Measurements from ENCODE around the gene UNC45B.

- TF ChIP-seq, protein P1, sequence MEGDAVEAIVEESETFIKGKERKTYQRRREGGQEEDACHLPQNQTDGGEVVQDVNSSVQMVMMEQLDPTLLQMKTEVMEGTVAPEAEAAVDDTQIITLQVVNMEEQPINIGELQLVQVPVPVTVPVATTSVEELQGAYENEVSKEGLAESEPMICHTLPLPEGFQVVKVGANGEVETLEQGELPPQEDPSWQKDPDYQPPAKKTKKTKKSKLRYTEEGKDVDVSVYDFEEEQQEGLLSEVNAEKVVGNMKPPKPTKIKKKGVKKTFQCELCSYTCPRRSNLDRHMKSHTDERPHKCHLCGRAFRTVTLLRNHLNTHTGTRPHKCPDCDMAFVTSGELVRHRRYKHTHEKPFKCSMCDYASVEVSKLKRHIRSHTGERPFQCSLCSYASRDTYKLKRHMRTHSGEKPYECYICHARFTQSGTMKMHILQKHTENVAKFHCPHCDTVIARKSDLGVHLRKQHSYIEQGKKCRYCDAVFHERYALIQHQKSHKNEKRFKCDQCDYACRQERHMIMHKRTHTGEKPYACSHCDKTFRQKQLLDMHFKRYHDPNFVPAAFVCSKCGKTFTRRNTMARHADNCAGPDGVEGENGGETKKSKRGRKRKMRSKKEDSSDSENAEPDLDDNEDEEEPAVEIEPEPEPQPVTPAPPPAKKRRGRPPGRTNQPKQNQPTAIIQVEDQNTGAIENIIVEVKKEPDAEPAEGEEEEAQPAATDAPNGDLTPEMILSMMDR (IDR thresholded peaks at IDR 0.05; ENCODE audit: low read depth, low read length): no peak
- TF ChIP-seq EZH2phosphoT487 (IDR thresholded peaks at IDR 0.05; ENCODE audit: low read depth): no peak
Measured at GRCh38 chr17:35099908-35100307, 47.7 kb upstream of the UNC45B start.
